K562 (cell line): ENCODE measurements around the gene NEDD4L. TPM values are rescaled to one million over a fixed set of nuclear protein-coding genes. Genes with fewer than 3 reads are reported as not detected.

ENCODE experiments used
- ATF3 ChIP-seq, 2 experiments: fragments of 450-650 bp in 1 of 2; sonication (generic) in 1 of 2; formaldehyde crosslinking in 1 of 2; IDR thresholded peaks in 1 of 2; conservative IDR thresholded peaks in 1 of 2; 2 replicates each; pipeline versions ENCODE4 v1.6.1 to v1.8.1; 2016 to 2023; ENCODE audit warnings: mild to moderate bottlenecking in 2 of 2, moderate library complexity in 2 of 2, inconsistent platforms in 1 of 2, missing genetic modification reagents in 1 of 2
- CHCHD3 ChIP-seq: fragments of 250-450 bp; sonication (Bioruptor Pico); IDR thresholded peaks from 2 replicates; pipeline ENCODE4 v2.1.2; 2022; ENCODE audit warnings: mild to moderate bottlenecking
- ETS1 ChIP-seq: conservative IDR thresholded peaks from 2 replicates; pipeline ENCODE4 v1.6.1; 2011; ENCODE audit warnings: low read depth, mild to moderate bottlenecking, low read length; ENCODE audit not compliant: control insufficient read depth
- MAFK ChIP-seq: IDR thresholded peaks from 2 replicates; pipeline ENCODE4 v1.6.1; 2011; ENCODE audit warnings: low read length, improper control_type of control experiment
- MAX ChIP-seq: sonication (generic); formaldehyde crosslinking; IDR thresholded peaks from 2 replicates; pipeline ENCODE4 v1.9.0; 2022; ENCODE audit warnings: mild to moderate bottlenecking, missing genetic modification reagents
- MBD2 ChIP-seq: sonication (generic); IDR thresholded peaks from 2 replicates; pipeline ENCODE4 v1.6.1; 2016; ENCODE audit warnings: low read depth, borderline replicate concordance
- PHF21A ChIP-seq: fragments of 450-650 bp; IDR thresholded peaks from 2 replicates; pipeline ENCODE4 v1.6.1; 2017; ENCODE audit warnings: low read depth, borderline replicate concordance
- TARDBP ChIP-seq: fragments of 450-650 bp; IDR thresholded peaks from 2 replicates; pipeline ENCODE4 v1.6.1; 2016
- ZBTB11 ChIP-seq, 3 experiments: fragments of 200-800 bp in 1 of 3; fragments of 250-450 bp in 1 of 3; fragments of 450-650 bp in 1 of 3; sonication (Bioruptor Pico) in 1 of 3; sonication (Bioruptor generic) in 1 of 3; formaldehyde crosslinking in 1 of 3; IDR thresholded peaks; 2 replicates each; pipeline versions ENCODE4 v1.6.1 to v1.8.0; 2016 to 2022; ENCODE audit warnings: mild to moderate bottlenecking in 2 of 3, missing genetic modification characterization in 2 of 3, missing compliant biosample characterization in 1 of 3, moderate library complexity in 1 of 3
- ZBTB2 ChIP-seq: fragments of 450-650 bp; IDR thresholded peaks from 2 replicates; pipeline ENCODE4 v1.6.1; 2016; ENCODE audit warnings: antibody characterized with exemption
- ZBTB34 ChIP-seq: fragments of 250-450 bp; sonication (Bioruptor Pico); IDR thresholded peaks from 2 replicates; pipeline ENCODE4 v1.8.0; 2021; ENCODE audit warnings: mild to moderate bottlenecking, moderate library complexity
- ZNF280A ChIP-seq: fragments of 450-650 bp; IDR thresholded peaks from 2 replicates; pipeline ENCODE4 v1.6.1; 2018; ENCODE audit warnings: mild to moderate bottlenecking, low read depth; ENCODE audit not compliant: partially characterized antibody
- ZNF41 ChIP-seq: fragments of 250-450 bp; sonication (Bioruptor Pico); conservative IDR thresholded peaks from 2 replicates; pipeline ENCODE4 v1.4.0; 2020; ENCODE audit warnings: mild to moderate bottlenecking
- ZNF584 ChIP-seq: fragments of 200-800 bp; sonication (Bioruptor generic); IDR thresholded peaks from 2 replicates; pipeline ENCODE4 v1.6.1; 2016; ENCODE audit warnings: low read depth, mild to moderate bottlenecking, missing genetic modification characterization, missing compliant biosample characterization
- polyA plus RNA-seq, 8 experiments: library from polyadenylated mRNA; depleted of rRNA in 4 of 8; stranded (reverse) in 5 of 8; unstranded in 3 of 8; fragments of >200 nt; fragmentation: Nextera tagmentation in 2 of 8; fragmentation: Illumina TruSeq in 1 of 8; extraction: Ambion mirVana in 2 of 8; extraction: Trizol in 1 of 8; gene quantifications; 2 replicates each; pipeline versions ENCODE4 v1.2.1 to v1.2.3, GENCODE V29; 2011 to 2014; ENCODE audit warnings: inconsistent platforms in 1 of 8, missing spikeins in 1 of 8
- total RNA-seq, 7 experiments: library from RNA; depleted of rRNA in 6 of 7; stranded (reverse); fragments of >200 nt in 6 of 7; fragmentation: Illumina TruSeq in 2 of 7; extraction: Trizol in 2 of 7; gene quantifications; 2 replicates each; pipeline versions ENCODE4 v1.2.1 to v1.2.3, GENCODE V29; 2011 to 2021; ENCODE audit warnings: low replicate concordance in 1 of 7

NEDD4L gene
- total and polyA plus RNA-seq, 9 of the 15 experiments (the other 6 are each of a cell fraction or from before 2014, with no cell fraction given): 8.1 to 33.4 (median 19.9) TPM

- TF ChIP-seq ZBTB11 (CRISPR knock-in tag; IDR thresholded peaks at IDR 0.05): no peak
- no peak for TF ChIP-seq ZNF584 (CRISPR knock-in tag)
- no peak for TF ChIP-seq ZBTB34 (CRISPR knock-in tag)
- no peak for TF ChIP-seq MBD2
- no peak for TF ChIP-seq ZNF280A
- no peak for TF ChIP-seq MAFK
- TF ChIP-seq MAX (CRISPR knock-in tag): peak; percentile 68
- TF ChIP-seq ZBTB2: no peak
- TF ChIP-seq ZNF41: no peak
- no peak for TF ChIP-seq PHF21A
- peak; percentile 73 for TF ChIP-seq ATF3 (IDR thresholded peaks at IDR 0.05)
- no peak for TF ChIP-seq ATF3 (CRISPR knock-in tag; conservative IDR thresholded peaks at IDR 0.05)
- TF ChIP-seq CHCHD3: no peak
- no peak for TF ChIP-seq ETS1
- no peak for TF ChIP-seq TARDBP
Observed at GRCh38 chr18:58201733-58202730, 158.0 kb downstream of the NEDD4L start (continued).
